ENCODE data around the gene MRGPRG.

The MRGPRG gene

DNA sequence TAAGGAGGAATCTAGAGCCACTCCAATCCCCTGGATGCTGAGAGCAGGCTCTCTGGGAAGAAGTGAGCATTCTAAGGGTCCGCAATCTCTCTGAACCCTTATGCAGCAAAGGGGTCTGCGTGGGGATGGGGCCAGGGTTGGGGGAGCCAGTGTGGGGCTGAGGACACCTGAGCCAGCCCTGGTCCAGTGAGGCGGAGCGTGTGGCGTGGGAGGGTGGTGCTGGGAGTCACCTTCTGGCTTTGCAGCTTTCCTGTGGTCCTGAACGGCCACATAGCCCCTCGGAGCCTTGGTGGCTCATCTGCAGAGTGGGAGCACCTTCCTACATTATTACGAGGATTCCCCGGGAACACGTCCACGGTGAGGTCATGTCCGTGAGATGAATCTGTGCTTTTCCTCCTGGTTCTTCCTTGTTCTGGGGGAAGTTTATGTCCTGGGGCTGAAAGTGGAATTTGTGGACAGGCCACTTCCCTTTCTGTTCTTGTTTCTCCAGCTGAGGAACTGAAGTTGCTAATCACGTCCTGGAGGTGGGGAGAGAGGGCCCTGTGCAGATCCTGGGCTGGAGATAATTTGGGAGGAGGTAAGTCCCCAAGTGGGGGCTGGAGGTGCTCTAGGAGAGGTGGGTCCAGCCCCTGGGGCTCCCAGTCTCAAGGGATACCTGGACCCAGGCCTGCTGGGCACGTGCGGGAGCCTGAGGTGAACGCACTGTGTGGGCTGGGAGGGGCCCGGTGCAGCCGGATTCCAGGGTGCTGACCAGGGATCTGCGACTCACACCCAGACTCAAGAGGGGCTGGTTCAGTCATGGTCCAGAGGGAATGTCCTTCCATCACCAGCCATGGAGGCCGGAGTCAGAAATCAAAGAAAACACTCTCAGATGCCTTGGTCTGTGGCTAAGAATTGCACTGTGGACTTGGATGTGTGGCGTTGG is 7.5 kb upstream of the MRGPRG start:
- no peak for DNase-seq (ENCODE audit: low spot score)

DNA sequence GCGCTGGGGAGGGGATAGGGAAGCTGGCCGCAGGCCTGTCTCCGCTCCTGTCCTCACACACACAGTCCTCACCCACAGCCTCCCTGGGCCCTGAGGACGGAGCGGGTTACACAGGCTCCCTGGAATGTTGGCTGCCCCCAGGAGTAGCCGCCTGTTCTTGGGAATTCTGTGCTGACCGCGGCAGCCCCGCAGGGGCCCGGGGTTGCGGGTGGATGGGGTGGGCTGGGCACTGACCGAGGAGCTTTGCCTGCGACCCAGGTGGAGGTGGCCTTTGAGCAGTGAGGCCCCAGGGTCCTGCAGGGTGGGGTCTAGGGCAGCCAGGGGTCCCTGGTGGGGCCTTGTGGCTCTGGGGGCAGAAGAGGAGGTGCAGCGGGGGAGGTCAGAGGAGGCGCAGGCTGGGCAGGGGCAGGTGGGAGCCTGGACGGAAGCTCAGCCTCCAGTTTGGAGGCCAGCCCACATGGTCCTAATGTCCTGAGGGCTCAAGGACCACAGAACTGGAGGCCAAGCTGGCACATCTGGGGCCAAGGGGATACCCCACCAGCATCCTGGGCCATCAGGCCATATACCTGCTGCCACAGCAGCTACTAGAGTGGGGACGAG is 6.6 kb upstream of the MRGPRG start:
- no peak for DNase-seq (ENCODE audit: low spot score)

DNA sequence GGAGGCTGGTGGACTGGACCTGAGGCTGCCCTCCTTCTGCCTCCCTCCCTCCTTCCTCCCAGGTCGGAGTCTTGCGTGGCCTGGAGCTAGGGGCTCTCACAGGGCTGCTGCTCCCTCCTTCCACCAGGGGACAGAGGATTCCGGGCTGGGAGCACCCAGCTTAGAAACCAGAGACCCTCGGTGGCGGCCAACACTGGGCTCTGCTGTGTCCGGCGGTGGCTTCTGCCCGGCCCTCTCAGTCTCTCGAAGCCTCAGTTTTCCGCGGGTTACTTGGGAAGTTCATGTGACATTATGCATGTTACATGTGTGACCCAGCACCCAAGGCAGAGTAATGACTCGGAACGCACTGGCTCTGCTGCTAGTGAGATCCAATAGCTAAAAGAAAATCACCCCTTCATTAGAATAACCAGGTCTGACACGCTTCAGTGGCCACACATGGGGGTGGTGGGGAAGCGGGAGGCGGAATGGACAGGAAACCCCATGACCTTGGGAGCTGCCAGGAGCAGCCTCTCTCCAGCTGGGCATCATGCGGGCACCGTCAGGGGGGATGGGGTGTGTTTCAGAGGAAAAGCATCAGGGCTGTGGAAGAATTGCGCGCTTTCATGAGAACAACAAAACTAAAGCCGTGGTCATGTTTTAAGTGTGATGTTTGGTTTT is 5.9 kb upstream of the MRGPRG start:
- DNase-seq (ENCODE audit: low spot score), result no peak

DNA sequence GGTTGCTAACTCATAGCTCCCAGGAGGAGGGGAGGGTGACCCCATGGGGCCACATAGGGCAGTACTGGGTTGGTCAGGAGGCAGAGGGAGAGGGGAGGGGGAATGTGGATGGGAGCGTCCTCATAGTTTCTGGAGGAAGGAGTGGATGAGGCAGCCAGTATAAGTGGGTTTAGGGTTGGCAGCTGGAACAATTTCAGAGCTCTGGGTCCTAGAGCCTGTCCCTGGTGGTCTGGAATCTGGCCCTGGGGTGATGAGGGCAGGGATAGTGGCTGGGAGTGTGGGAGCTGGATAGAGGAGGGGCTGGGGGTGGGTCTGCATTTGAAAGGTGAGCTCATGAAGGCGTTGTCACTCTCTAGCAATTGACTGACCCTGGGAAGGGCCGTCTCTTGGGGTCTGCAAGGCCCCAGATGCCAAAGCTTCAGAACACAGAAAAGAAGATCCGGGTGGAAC is 5.3 kb upstream of the MRGPRG start:
- no peak for DNase-seq (ENCODE audit: low spot score)

DNA sequence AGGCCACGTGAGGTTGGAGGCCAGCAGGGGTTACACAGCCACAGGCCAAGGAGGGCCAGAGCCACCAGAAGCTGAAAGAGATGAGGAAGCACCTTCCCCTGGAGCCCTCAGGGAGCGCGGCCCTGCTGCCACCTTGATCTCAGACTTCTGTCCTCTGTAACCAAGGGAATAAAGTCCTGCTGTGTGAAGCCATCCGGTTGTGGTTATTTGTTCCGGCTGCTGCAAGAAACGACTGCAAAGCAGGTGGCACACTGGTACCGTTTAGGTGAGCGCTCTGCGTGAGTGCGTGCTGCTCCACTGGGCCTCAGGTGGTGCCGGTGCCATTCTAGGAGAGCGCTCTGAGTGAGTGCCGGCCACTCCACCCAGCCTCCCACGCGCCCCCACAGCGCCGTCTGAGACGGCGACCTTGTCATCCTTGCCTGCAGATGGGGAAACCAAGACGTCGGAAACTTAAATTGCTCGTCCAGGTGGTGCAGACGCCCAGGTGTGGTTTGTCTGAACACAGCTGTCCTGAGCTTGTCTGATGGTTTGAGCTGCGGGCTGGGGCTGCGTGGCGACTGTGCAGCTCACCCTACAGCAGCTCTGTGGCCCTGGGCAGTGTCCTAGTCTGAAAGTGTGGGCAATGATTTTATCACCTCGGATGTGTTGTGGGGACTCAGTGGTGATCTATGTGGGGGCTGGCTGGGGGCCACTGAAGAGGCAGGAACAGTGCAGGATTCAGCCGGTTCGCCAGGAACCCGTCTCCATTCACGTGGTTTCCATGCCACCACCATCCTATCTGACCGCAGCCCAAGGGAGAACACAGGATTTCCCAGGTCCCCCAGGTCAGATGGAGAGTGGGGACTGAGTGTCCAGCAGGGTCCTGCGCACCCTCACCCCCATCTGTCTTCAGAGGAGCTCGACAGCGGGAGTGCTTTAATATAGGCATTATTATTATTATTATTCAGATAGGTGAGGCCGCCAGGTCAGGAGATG is 4.6 kb upstream of the MRGPRG start:
- DNase-seq (ENCODE audit: low spot score), result no peak

DNA sequence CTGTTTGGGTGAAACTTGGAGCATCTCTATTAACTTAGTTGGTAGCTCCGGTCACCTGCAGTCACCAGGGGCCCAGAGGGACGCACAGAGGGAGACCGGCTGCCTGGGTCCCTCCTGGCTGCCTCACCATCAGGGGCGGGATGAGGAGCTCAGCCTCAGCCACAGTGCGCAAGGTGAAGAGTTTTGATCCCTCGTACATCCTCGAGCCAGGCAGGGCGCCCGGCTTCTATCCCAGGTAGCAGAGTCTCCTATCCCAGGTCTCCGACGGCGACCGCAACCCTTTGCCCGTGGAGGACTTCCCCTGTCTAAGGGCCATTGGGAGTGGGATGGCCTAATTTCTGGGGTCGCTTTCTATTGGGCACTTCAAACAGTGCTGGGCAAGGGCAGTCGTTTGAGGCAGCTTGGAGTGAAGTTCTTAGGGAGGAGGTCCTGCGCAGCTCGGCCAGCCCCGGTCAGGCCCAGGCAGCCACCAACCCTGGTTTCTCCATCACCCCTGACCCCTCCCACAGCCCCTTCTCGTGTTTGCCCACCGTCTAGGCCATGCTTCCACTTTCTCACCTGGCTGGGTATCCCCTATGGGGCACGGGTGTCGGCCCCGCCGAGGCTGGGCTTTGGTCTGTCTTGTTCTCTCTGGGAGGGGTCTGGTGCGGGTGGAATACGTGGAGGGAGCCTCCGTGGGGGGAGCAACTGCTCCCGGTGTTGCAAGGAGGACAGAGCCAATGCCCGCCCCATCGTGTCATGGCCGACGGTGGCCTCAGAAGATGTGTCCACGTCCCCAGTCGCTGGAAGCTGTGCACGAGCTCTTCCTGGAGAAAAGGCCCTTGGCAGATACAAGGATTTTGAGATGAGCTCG is 3.6 kb upstream of the MRGPRG start:
- DNase-seq (ENCODE audit: low spot score), result no peak

DNA sequence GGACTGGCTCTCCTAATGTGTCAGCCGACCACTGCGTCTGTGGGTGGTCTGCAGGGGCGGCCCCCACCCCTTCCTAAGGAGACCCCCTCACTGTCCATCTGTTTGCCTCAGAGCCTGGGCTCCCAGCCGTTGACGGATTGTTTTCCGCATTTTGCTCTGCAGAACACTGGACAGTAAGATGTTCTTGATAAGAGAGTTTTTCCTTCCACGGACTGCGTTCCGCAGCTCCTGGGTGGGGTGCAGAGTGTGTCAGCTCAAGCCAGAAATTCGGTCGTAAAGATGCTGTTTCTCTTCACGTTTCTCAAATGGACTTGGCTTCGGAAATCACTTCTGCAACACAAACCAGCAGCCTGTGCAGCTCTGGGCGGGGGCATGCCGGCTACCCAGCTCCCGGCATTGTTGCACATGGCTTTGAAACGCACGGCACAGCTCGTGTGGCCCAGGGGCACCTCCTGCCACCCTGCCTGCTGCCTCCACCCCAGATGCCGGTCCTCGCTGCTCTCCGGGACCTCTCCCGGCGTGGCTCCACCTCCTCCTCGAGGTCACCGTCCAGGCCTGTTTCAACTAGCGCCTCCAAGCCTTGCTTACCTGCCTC is 2.9 kb upstream of the MRGPRG start:
- DNase-seq (ENCODE audit: low spot score), result no peak

DNA sequence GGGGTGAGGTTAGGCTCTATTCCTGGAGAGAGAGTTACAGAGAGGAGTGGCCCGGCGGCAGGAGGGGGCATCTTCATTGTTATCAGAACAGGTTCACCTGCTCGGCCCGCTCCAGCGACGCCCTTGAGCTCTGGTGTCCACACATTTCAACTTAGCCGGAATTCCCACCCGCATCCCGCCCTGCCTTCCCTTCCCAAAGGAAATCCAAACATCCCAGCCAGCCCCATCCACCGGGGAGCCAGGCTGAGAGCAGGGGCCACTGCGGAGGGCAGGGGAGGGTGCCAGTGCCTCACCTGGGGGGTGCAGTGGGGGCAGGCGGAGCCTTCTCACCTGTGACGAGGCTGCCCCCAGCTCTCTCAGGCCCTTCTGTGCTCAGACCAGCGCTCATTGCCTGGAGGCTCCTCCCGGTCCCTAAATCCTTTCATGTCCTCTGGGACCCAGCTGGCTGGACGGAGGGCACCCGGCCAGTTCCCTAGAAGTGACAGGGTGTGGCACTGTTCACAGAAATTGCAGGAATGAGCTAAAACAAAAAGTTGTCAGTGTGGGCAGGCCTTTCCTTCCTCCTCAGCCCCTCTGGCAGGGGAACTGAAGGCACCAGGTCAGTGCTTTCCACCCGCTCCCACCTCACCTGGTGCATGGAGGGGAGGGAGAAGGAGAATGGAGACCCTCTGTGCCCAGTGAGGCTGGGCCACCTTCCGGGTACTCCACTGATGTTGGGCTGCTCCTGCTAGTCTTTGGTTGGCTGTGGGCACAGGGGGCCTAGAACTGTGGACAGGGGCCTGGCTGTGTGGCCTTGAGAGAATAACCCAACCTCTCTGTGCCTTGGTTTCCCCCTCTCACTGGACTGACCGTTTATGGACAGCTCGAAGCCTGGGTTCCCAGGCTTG is 2.2 kb upstream of the MRGPRG start:
- DNase-seq (ENCODE audit: low spot score), result no peak

DNA sequence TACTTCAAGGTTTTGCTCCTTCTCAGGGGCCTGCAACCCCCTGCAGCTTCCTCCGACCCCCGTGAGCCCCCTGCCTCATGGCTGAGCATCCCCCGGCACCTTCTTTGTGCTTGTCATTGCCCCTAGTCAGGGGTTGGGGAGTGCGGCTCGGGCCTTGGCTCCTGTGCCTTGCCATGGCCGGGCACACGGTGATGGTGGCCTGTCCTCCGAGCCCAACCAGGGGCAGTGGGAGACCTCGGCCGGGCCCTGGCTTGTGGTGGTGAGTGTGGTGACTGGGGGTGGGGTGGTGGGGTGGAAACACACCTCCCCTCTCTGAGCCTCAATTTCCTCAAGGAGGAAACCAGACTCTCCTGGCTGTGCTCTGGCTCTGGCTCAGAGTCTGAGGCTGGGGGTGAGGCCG is 1.5 kb upstream of the MRGPRG start:
- no peak for DNase-seq (ENCODE audit: low spot score)

DNA sequence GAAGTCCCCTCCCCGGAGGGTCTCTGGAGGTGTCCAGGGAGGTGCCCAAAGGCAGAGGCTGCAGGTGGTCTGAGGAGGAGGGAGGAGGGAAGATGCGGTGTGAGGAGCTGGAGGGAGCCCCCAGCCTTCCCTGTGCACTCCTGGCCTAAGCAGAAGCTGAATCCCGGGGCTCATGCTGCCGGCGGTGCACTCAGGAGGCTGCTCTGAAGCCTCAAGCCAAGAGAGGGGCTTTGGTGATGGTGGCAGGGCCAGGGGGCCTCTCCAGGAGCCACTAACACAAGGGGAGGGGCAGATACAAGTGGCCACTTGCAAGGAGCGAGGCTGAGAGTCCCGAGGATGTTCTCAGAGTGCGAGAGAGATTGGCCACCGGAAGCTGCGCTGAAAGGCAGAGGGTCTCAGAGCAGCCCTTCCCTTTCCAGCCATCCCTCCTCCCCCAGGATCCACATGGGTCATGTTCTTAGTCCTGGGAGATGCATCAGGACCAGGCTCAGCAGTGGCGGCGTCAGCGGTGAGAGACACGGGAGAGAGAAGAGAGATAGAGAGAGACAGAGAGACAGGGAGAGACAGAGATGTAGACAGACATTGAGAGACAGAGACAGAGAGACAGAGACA is 774 bp upstream of the MRGPRG start:
- DNase-seq (ENCODE audit: low spot score), result no peak

DNA sequence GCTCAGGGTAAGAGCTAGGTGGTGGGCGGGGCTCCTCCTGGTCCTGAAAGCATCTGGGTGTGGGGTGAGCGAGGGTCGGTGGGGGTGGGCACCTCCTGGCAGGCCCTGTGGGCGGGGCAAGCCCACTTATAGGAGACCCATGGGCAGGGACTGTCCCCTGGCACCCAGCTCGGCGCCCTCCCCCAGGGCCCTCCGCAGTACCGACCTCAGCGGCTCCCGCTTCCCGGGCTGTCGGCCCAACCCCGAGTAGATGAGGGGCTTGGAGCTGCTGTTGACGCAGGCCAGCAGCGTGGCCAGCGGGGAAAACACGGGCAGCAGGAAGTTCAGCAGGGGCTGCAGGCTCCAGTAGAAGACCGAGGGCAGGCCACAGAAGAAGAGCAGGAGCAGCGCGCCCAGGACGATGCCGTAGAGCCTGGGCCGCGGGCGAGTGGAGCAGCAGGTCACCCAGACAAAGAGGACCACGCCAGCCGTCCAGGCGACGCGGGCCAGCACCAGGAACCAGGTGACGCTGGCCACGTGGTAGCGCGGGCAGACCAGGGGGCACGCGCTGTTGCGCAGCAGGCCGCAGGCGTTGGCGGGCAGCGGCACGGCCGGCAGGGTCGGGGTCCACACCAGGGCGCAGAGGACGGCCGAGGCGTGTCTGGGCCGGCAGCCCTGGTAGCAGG is 663 bp downstream of the MRGPRG start:
- no peak for DNase-seq (ENCODE audit: low spot score)

DNA sequence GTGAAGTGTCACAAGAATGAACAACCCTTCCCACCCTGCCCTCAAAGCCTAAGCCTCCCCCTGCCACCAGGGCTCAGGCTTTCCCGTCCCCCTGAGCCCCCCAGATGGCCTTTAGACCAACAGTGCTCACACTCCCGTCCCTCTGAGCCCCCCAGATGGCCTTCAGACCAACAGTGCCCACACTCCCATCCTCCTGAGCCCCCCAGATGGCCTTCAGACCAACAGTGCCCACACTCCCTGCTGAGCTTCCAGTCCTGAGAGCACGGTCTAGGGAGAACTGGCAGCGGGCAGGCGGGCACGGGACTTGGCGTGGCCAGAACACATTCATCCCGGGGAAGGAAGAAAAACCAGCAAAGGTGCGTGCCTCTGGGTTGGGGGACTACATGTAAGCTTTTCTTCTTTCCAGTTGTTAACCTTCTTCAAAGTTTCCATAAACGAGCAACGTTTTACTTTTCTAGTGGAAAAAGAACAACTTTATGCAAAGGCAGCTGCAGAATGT is 2.5 kb downstream of the MRGPRG start:
- no peak for DNase-seq (ENCODE audit: low spot score)

DNA sequence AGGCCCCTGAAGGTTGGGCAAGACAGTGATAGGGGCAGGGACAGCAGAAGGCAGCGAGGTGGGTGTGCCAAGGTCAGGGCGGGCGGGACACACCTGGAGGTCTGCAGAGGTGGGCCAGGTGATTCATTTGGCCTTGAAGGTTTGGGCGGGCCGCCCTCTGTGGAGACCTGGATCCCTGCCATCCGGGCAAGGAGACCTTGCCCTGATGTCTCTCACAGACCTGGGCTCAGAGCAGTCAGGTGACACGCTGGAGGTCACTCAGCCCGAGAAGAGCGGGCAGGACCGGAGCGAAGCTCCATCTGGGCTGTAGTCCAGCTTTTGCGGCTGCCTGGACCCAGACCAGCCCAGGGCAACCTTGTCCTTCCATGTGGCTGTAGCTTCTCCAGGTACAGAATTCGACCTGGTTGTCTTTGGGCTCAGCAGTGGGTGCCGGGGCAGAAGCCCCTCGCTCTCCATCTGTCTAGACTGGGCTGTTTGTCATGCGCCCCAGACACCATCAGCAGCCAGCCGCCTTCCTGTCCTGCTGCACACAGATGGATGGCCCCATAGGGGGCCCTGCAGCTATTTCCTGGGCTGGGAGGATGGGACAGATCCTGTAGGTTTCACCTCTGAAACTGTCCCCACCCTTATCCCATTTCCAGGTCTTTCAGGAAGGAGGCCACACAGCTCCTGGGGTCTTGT is 3.1 kb downstream of the MRGPRG start:
- no peak for DNase-seq (ENCODE audit: low spot score)

DNA sequence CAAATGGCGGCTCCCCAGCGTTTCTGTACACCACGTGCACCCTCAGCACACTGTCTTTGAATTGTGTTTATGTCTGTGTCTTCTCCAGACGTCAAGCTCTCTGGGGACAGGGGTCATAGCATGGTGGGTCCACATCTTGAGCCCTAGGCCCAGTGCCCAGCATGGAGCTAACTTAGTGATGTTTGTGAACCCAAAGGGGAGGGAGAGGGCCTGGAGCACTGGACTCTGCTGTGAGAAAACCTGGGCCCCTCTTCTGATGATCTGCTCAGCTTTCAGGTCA is 4.3 kb downstream of the MRGPRG start:
- DNase-seq (ENCODE audit: low spot score), result no peak

DNA sequence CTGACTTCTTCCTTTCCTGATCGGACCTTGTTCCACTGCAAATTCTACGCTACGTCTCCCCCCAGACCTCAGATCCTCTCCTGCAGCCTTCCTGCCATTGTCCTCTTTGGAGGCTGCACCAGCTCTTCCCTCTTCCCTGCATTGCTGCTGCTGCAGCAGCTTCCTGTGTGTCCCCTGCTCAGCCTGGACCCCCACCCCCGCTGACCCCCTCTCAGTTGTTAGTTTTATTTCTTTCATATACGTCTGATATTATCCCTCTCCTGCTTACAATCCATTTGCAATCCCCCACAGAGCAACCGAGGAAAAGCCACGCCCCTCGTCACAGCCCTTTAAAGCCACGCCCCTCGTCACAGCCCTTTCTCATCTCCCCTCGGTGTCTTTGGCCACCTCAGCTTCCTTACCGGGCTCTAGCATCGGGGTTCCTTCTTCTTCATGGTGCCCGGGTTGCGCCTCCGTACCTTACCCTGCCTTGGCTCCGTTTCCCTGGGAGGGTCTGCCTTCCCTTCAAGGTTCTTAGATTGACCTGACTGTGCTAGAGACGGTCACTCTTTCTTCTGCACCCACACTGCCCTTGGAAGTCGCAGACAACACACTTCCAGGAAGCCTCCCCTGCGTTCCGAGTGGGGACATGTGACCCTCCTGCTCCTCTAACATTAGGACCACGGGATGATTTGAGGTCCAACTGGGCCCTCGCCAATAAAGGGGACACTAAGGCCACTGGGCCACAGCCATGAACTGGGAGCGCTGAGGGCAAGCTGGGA is 4.8 kb downstream of the MRGPRG start:
- no peak for DNase-seq (ENCODE audit: low spot score)

DNA sequence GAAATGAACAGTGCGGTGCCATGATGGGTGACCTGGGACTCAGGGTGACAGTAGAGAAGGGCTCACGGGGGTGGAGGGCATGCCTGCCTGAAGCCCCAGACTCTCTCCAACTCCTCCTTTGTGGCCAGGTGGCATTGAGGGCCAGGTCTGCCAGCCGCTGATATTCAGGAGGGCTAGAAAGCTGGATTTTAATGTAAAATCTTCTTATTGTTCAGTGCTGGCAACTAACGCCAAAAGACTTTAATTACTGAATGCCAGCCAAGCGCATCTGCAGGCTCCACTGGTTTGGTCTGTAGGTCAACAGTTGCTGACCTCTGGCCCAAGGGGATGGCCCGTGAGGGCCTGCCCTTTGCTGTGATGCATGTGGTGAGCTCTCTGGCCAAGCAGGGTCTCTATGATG is 10.3 kb downstream of the MRGPRG start:
- no peak for DNase-seq (ENCODE audit: low spot score)

DNA sequence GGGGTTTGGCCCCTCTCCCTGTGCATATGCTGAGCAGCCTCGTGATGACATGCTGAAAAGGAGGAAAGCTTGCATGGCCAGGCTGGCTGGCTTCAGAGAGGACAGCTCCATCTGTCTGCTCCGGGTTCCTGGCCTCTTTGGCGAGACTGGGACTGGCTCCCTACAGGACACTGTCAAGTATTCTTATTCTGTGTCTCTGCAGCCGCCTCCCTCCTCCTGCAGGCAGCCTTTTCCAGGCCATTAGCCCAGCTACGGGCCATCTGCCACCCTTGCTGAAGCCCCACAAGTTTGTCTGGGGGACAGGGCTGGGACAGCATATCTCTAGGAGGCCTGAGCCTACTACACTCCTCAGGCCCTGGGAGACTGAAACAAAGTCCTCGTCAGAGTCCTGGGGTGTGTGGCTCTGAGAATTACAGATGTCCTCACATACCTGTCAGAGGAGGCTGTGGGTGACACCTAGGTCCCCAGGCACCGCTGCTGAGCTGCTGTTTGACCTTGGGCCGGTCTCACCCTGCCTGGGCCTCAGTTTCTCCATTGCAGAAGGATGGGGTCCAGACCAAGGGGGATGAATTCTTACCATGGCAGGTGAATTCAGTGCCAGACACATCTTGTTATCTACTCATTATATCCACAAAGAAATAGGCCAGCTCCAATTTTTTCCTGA is 11.0 kb downstream of the MRGPRG start:
- no peak for DNase-seq (ENCODE audit: low spot score)

Measured in germinal center (tissue), 1 donor.